Progenitor cell of endocrine pancreas (in vitro differentiated cells): ENCODE results near the gene TCL1B. TPM values are rescaled to one million over a fixed set of nuclear protein-coding genes. Genes with fewer than 3 reads are reported as not detected.

ENCODE experiments used
- DNase-seq: peaks from one replicate; pipeline ENCODE4 v3.0.0; 2021; ENCODE audit warnings: low spot score; ENCODE audit not compliant: unreplicated experiment
- H3K27ac Mint-ChIP-seq: 2 replicates; pipeline ENCODE4 v1.8.0; 2021; ENCODE audit warnings: mild to moderate bottlenecking, moderate library complexity, mixed read lengths
- H3K27me3 Mint-ChIP-seq: 2 replicates; pipeline ENCODE4 v1.8.0; 2021; ENCODE audit warnings: mixed read lengths
- H3K36me3 Mint-ChIP-seq: 2 replicates; pipeline ENCODE4 v1.8.0; 2022; ENCODE audit warnings: mixed read lengths; ENCODE audit not compliant: insufficient read depth
- H3K4me1 Mint-ChIP-seq: 2 replicates; pipeline ENCODE4 v1.8.0; 2021; ENCODE audit warnings: low read depth, mixed read lengths
- H3K4me3 Mint-ChIP-seq: 2 replicates; pipeline ENCODE4 v1.8.0; 2021; ENCODE audit warnings: low read depth, mild to moderate bottlenecking, moderate library complexity, mixed read lengths
- H3K9me3 Mint-ChIP-seq: 2 replicates; pipeline ENCODE4 v1.8.0; 2021; ENCODE audit warnings: low read depth, mixed read lengths
- CTCF ChIP-seq: fragments of 200-600 bp; sonication (generic); IDR thresholded peaks from one replicate; pipeline ENCODE4 v1.5.0; 2021; ENCODE audit warnings: antibody characterized with exemption, mild to moderate bottlenecking; ENCODE audit not compliant: unreplicated experiment
- total RNA-seq: library from RNA; stranded (reverse); gene quantifications from 2 replicates; pipeline ENCODE4 v1.2.1, GENCODE V29; 2021

The TCL1B gene
- total RNA-seq, 1 donor from 2014 or later, result not detected

GRCh38 chr14:95679148-95679815 lies 6.9 kb upstream of the TCL1B start:
- H3K27me3 Mint-ChIP-seq, result no peaks in the 10 kb centered on the region
- peaks cover 5% of the 10 kb centered on the region for H3K9me3 Mint-ChIP-seq
- peaks cover 2% of the 10 kb centered on the region for H3K4me1 Mint-ChIP-seq
- H3K36me3 Mint-ChIP-seq, result no peaks in the 10 kb centered on the region
- H3K4me3 Mint-ChIP-seq, result no peak overlapping the region
- H3K27ac Mint-ChIP-seq, result no peak overlapping the region
- DNase-seq, result no peak
- TF ChIP-seq CTCF, result no peak

GRCh38 chr14:95679998-95680735 lies 6.1 kb upstream of the TCL1B start:
- no peaks in the 10 kb centered on the region for H3K36me3 Mint-ChIP-seq
- TF ChIP-seq CTCF, result peak; percentile 54
- peak; percentile 40 for DNase-seq
- no peaks in the 10 kb centered on the region for H3K27me3 Mint-ChIP-seq
- no peak overlapping the region for H3K27ac Mint-ChIP-seq
- H3K4me1 Mint-ChIP-seq, result peaks cover 2% of the 10 kb centered on the region
- no peak overlapping the region for H3K4me3 Mint-ChIP-seq
- peaks cover 5% of the 10 kb centered on the region for H3K9me3 Mint-ChIP-seq

GRCh38 chr14:95681153-95681552 lies 5.1 kb upstream of the TCL1B start:
- DNase-seq, result no peak
- peaks cover 1% of the 10 kb centered on the region for H3K9me3 Mint-ChIP-seq
- peaks cover 2% of the 10 kb centered on the region for H3K4me1 Mint-ChIP-seq
- H3K27me3 Mint-ChIP-seq, result no peaks in the 10 kb centered on the region
- TF ChIP-seq CTCF, result no peak
- no peak overlapping the region for H3K27ac Mint-ChIP-seq
- H3K36me3 Mint-ChIP-seq, result no peaks in the 10 kb centered on the region
- H3K4me3 Mint-ChIP-seq, result no peak overlapping the region

- peak; percentile 43 for TF ChIP-seq CTCF
- no peaks in the 10 kb centered on the region for H3K36me3 Mint-ChIP-seq
- no peak overlapping the region for H3K27ac Mint-ChIP-seq
- DNase-seq, result no peak
- H3K27me3 Mint-ChIP-seq, result peaks cover 3% of the 10 kb centered on the region
- H3K9me3 Mint-ChIP-seq, result no peaks in the 10 kb centered on the region
- no peak overlapping the region for H3K4me3 Mint-ChIP-seq
- H3K4me1 Mint-ChIP-seq, result peaks cover 4% of the 10 kb centered on the region
Measured at GRCh38 chr14:95683793-95684192, 2.4 kb upstream of the TCL1B start.

GRCh38 chr14:95686935-95687334 lies 709 bp downstream of the TCL1B start:
- Mint-ChIP-seq H3K4me3 (no peak overlapping the region), H3K36me3 (no peaks in the 10 kb centered on the region), H3K4me1 (peaks cover 4% of the 10 kb centered on the region), H3K27me3 (peaks cover 9% of the 10 kb centered on the region), H3K27ac (no peak overlapping the region), H3K9me3 (no peaks in the 10 kb centered on the region)
- no peak for TF ChIP-seq CTCF
- DNase-seq, result no peak
